ENCODE results near the gene COL18A1. TPM values are rescaled to one million over a fixed set of nuclear protein-coding genes. Genes with fewer than 3 reads are reported as not detected.

COL18A1 gene
- total RNA-seq, 2 donors from 2014 or later: 117 to 134 TPM

GRCh38 chr21:45543371-45543709, 138.4 kb downstream of the COL18A1 start:
- Histone ChIP-seq H3K36me3 (no peaks in the 10 kb centered on the region), H3K4me1 (peaks cover 0 to 21% of the 10 kb centered on the region in 2 donors), H3K27me3 (no peaks in the 10 kb centered on the region), H3K4me3 (no peak overlapping the region), H3K9me3 (no peaks in the 10 kb centered on the region), H3K27ac (no peak overlapping the region)
- no peak for TF ChIP-seq CTCF (IDR thresholded peaks at IDR 0.05)
- peak; percentile 58 for DNase-seq (ENCODE audit: low spot score)

GRCh38 chr21:45543710-45544448, 138.9 kb downstream of the COL18A1 start:
- Histone ChIP-seq H3K27ac (no peak overlapping the region), H3K4me1 (peaks cover 0 to 21% of the 10 kb centered on the region in 2 donors), H3K4me3 (no peak overlapping the region), H3K9me3 (no peaks in the 10 kb centered on the region), H3K27me3 (no peaks in the 10 kb centered on the region), H3K36me3 (no peaks in the 10 kb centered on the region)
- TF ChIP-seq CTCF (IDR thresholded peaks at IDR 0.05): no peak
- DNase-seq (ENCODE audit: low spot score): peak; percentile 52

- Histone ChIP-seq H3K4me1 (peaks cover 0 to 21% of the 10 kb centered on the region in 2 donors), H3K36me3 (no peaks in the 10 kb centered on the region), H3K4me3 (no peak overlapping the region), H3K9me3 (no peaks in the 10 kb centered on the region), H3K27ac (no peak overlapping the region), H3K27me3 (no peaks in the 10 kb centered on the region)
- TF ChIP-seq CTCF (IDR thresholded peaks at IDR 0.05): no peak
- DNase-seq (ENCODE audit: low spot score): peak; percentile 54
Measured at GRCh38 chr21:45544449-45545235, 139.7 kb downstream of the COL18A1 start.

GRCh38 chr21:45545236-45545570, 140.2 kb downstream of the COL18A1 start:
- Histone ChIP-seq H3K9me3 (no peaks in the 10 kb centered on the region), H3K27me3 (no peaks in the 10 kb centered on the region), H3K4me3 (no peak overlapping the region), H3K4me1 (peaks cover 0 to 21% of the 10 kb centered on the region in 2 donors), H3K36me3 (no peaks in the 10 kb centered on the region), H3K27ac (no peak overlapping the region)
- TF ChIP-seq CTCF (IDR thresholded peaks at IDR 0.05): no peak
- DNase-seq (ENCODE audit: low spot score): no peak

GRCh38 chr21:45545691-45546531, 140.9 kb downstream of the COL18A1 start:
- Histone ChIP-seq H3K36me3 (no peaks in the 10 kb centered on the region), H3K27me3 (no peaks in the 10 kb centered on the region), H3K27ac (no peak overlapping the region), H3K9me3 (no peaks in the 10 kb centered on the region), H3K4me3 (no peak overlapping the region), H3K4me1 (peaks cover 0 to 21% of the 10 kb centered on the region in 2 donors)
- TF ChIP-seq CTCF (IDR thresholded peaks at IDR 0.05): no peak
- no peak for DNase-seq (ENCODE audit: low spot score)

Measured in right atrium auricular region (tissue), 2 donors.